Sigmoid colon (tissue), 7 donors: ENCODE data around the gene SREBF2. TPM values are rescaled to one million over a fixed set of nuclear protein-coding genes. Genes with fewer than 3 reads are reported as not detected.

ENCODE experiments used
- DNase-seq: peaks from one replicate; pipeline ENCODE4 v3.0.0-alpha.2; 2019
- H3K27ac ChIP-seq, 4 donors: fragments of 200-600 bp; sonication (generic); one replicate each; pipeline ENCODE4 v1.5.1; 2016 to 2019; ENCODE audit warnings: mild to moderate bottlenecking in 1 of 4
- H3K27me3 ChIP-seq, 3 donors: fragments of 200-600 bp; sonication (generic); one replicate each; pipeline ENCODE4 v1.5.1; 2019; ENCODE audit warnings: mild to moderate bottlenecking in 1 of 3
- H3K36me3 ChIP-seq, 4 donors: fragments of 200-600 bp; sonication (generic); one replicate each; pipeline ENCODE4 v1.5.1; 2016 to 2019
- H3K4me1 ChIP-seq, 4 donors: fragments of 200-600 bp; sonication (generic); one replicate each; pipeline ENCODE4 v1.5.1; 2017 to 2019
- H3K4me3 ChIP-seq, 4 donors: fragments of 200-600 bp; sonication (generic); one replicate each; pipeline ENCODE4 v1.5.1; 2017 to 2019; ENCODE audit warnings: mild to moderate bottlenecking in 2 of 4, moderate library complexity in 1 of 4
- H3K9me3 ChIP-seq, 4 donors: fragments of 200-600 bp in 3 of 4; sonication (generic) in 3 of 4; one replicate each; pipeline versions ENCODE4 v1.5.1 to v1.6.1; 2013 to 2019
- EP300 ChIP-seq, 4 donors: sonication (generic); formaldehyde crosslinking; IDR thresholded peaks; one replicate each; pipeline ENCODE4 v1.6.1; 2017; ENCODE audit warnings: antibody characterized with exemption in 4 of 4
- POLR2A ChIP-seq, 2 donors: fragments of 450-650 bp; IDR thresholded peaks; one replicate each; pipeline ENCODE4 v1.6.1; 2016; ENCODE audit warnings: antibody characterized with exemption in 2 of 2, mild to moderate bottlenecking in 2 of 2, moderate library complexity in 2 of 2
- POLR2AphosphoS5 ChIP-seq, 4 donors: sonication (generic); formaldehyde crosslinking; IDR thresholded peaks; one replicate each; pipeline ENCODE4 v1.6.1; 2017; ENCODE audit warnings: antibody characterized with exemption in 4 of 4
- WGBS, 2 donors: extraction: QIAGEN DNeasy Blood & Tissue Kit; methylation state at CpG; one replicate each; pipeline ENCODE4 v1.1.7; 2013; 5-methylcytosine and 5-hydroxymethylcytosine counted together
- intact Hi-C: fragments of 100-400 bp; cut with DNase I; formaldehyde crosslinking; loops from one replicate; pipeline ENCODE4 v1.15.1; 2023
- polyA plus RNA-seq, 3 donors: library from polyadenylated mRNA; stranded (reverse); fragments of 200-250 nt; gene quantifications; one replicate each; pipeline ENCODE4 v1.2.3, GENCODE V29; 2013
- total RNA-seq, 4 donors: library from RNA; depleted of rRNA; stranded (reverse); fragments of >200 nt; gene quantifications; one replicate each; pipeline ENCODE4 v1.1.0, GENCODE V29; 2016
- TF ChIP-seq, protein P1 (sequence below), 4 experiments: fragments of 450-650 bp in 3 of 4; fragments of 200-600 bp in 1 of 4; IDR thresholded peaks; one replicate each; pipeline ENCODE4 v1.5.1; 2016 to 2019; ENCODE audit warnings: antibody characterized with exemption in 4 of 4, mild to moderate bottlenecking in 3 of 4, moderate library complexity in 2 of 4
- donor health status: healthy with polysubstance abuse.
- donor health status: Bipolar disorder and iron deficiency.
- donor health status: healthy.

Gene SREBF2
- total and polyA plus RNA-seq, 7 donors = 13.8 to 132 (median 25.3) TPM

DNA sequence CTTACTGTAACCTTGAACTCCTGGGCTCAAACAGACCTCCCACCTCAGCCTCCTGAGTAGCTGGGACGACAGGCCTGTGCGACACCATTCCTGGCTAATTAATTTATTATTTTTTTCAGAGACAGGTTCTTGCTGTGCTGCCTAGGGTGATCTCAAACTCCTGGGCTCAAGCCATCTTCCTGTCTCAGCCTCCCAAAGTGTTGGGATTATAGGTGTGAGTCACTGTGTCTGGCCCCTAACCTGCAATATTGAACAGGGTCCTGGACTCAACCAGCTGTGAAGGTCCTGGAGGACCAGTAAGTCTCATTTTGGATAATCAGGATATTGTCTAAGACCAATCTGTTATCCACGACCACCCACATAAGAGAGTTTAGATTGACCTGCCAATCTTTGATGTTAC, 17.2 kb upstream of the SREBF2 start:
- H3K36me3 ChIP-seq = peaks cover 0 to 30% (median 0%) of the 10 kb centered on the region in 4 donors
- intact Hi-C loops = no loop called here
- no peak overlapping the region for H3K4me3 ChIP-seq
- H3K27me3 ChIP-seq = no peaks in the 10 kb centered on the region
- H3K9me3 ChIP-seq = no peaks in the 10 kb centered on the region
- TF ChIP-seq, protein P1, sequence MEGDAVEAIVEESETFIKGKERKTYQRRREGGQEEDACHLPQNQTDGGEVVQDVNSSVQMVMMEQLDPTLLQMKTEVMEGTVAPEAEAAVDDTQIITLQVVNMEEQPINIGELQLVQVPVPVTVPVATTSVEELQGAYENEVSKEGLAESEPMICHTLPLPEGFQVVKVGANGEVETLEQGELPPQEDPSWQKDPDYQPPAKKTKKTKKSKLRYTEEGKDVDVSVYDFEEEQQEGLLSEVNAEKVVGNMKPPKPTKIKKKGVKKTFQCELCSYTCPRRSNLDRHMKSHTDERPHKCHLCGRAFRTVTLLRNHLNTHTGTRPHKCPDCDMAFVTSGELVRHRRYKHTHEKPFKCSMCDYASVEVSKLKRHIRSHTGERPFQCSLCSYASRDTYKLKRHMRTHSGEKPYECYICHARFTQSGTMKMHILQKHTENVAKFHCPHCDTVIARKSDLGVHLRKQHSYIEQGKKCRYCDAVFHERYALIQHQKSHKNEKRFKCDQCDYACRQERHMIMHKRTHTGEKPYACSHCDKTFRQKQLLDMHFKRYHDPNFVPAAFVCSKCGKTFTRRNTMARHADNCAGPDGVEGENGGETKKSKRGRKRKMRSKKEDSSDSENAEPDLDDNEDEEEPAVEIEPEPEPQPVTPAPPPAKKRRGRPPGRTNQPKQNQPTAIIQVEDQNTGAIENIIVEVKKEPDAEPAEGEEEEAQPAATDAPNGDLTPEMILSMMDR (IDR thresholded peaks at IDR 0.05) = no peak
- TF ChIP-seq POLR2A (IDR thresholded peaks at IDR 0.05) (no peak), EP300 (IDR thresholded peaks at IDR 0.05) (no peak), POLR2AphosphoS5 (IDR thresholded peaks at IDR 0.05) (no peak)
- no peak overlapping the region for H3K27ac ChIP-seq
- H3K4me1 ChIP-seq = no peaks in the 10 kb centered on the region
- 93 to 96% methylated on average over 3 of the region's 3 CpGs for WGBS, 2 donors
- DNase-seq = no peak

DNA sequence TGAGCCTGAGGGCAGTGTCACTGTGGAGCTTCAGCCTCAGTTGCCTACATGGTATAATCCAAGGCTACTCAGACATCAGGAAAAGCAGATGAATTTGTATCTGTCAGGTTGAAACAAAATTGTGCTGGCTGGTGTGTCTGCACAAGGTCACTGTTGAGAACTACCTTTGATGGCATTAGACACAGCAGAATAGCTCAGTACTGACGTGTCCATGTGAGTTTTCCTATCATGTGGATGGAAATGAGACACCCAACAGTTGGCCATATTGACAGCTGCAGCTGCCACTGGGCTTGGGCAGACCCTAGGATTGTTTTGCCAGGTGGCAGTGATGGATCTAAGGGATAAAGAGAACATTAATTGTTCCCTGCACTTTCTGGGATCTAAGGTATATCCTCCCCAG, 16.7 kb upstream of the SREBF2 start:
- peaks cover 0 to 26% (median 0%) of the 10 kb centered on the region in 4 donors for H3K36me3 ChIP-seq
- intact Hi-C loops = no loop called here
- 90 to 94% methylated on average over 1 of the region's 1 CpG for WGBS, 2 donors
- H3K4me1 ChIP-seq = no peaks in the 10 kb centered on the region
- TF ChIP-seq POLR2A (IDR thresholded peaks at IDR 0.05) (no peak), EP300 (IDR thresholded peaks at IDR 0.05) (no peak), POLR2AphosphoS5 (IDR thresholded peaks at IDR 0.05) (no peak)
- TF ChIP-seq, protein P1 (IDR thresholded peaks at IDR 0.05) = no peak
- no peaks in the 10 kb centered on the region for H3K9me3 ChIP-seq
- H3K27me3 ChIP-seq = no peaks in the 10 kb centered on the region
- H3K4me3 ChIP-seq = no peak overlapping the region
- no peak overlapping the region for H3K27ac ChIP-seq
- DNase-seq = no peak

DNA sequence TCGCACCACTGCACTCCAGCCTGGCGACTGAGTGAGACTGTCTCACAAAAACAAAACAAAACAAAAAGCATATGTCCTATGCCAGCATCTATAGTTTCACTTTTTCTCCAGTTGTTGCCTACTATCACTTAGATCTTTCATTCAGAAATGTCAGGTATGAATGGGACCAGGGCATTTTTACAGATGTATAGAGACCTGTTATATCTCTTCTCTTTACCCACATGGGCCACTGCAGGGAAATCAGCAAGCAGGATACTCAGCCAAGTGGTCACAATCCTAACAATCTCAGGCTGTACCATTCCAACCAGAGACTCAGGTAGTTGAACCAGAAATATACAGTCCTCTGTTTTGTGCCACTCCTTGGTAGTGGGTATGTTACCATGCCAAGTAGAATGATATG, 16.0 kb upstream of the SREBF2 start:
- H3K4me1 ChIP-seq = no peaks in the 10 kb centered on the region
- intact Hi-C loops = no loop called here
- peaks cover 0 to 20% (median 0%) of the 10 kb centered on the region in 4 donors for H3K36me3 ChIP-seq
- no peak overlapping the region for H3K27ac ChIP-seq
- no peak overlapping the region for H3K4me3 ChIP-seq
- TF ChIP-seq POLR2AphosphoS5 (IDR thresholded peaks at IDR 0.05) (no peak), POLR2A (IDR thresholded peaks at IDR 0.05) (no peak), EP300 (IDR thresholded peaks at IDR 0.05) (no peak)
- TF ChIP-seq, protein P1 (IDR thresholded peaks at IDR 0.05) = no peak
- no peak for DNase-seq
- no peaks in the 10 kb centered on the region for H3K27me3 ChIP-seq
- no peaks in the 10 kb centered on the region for H3K9me3 ChIP-seq
- WGBS, 2 donors = 92% methylated on average over 2 of the region's 2 CpGs

DNA sequence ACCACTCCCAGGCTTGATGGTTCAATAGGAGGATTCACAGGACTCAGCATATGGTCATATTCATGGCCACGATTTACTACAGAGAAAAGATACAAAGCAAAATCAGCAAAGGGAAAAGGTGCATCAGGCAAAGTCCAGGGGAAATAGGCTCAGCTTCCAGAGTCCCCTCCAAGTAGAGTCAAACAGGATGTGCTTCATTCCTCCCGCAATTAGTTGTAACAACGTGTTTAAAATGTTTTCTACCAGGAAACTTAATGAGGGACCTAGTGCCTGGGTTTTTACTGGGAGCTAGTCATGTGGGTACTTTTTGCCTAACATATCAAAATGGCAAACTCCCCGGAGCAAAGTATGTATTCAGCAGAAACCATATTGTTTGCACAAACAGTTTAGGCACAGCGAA, 14.9 kb upstream of the SREBF2 start:
- no peak overlapping the region for H3K27ac ChIP-seq
- H3K27me3 ChIP-seq = no peaks in the 10 kb centered on the region
- no peak overlapping the region for H3K4me3 ChIP-seq
- H3K9me3 ChIP-seq = no peaks in the 10 kb centered on the region
- 81 to 90% methylated on average over 5 of the region's 5 CpGs for WGBS, 2 donors
- intact Hi-C loops = no loop called here
- H3K4me1 ChIP-seq = no peaks in the 10 kb centered on the region
- DNase-seq = no peak
- peaks cover 0 to 14% (median 0%) of the 10 kb centered on the region in 4 donors for H3K36me3 ChIP-seq
- no peak for TF ChIP-seq POLR2AphosphoS5 (IDR thresholded peaks at IDR 0.05)
- TF ChIP-seq POLR2A (IDR thresholded peaks at IDR 0.05) = no peak
- no peak for TF ChIP-seq EP300 (IDR thresholded peaks at IDR 0.05)
- TF ChIP-seq, protein P1 (IDR thresholded peaks at IDR 0.05) = no peak

DNA sequence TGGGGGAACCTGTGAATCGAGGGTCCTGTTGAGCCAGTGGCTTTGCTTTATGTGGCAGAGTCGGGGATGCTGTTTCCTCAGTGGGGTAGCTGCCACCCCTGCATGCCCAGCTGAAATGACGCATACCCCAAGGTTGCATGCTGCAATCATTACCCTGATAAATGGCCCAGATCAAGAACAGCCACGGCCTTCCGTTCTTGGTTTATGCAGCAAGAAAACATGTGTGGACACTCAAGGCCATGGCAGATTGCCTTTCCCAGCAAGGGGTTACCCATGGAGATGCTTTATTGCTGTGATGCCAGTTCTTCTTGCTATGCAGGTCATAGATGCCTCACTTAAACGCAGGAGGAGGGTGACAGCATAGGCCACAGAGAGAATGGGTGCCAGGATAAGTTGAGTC, 14.3 kb upstream of the SREBF2 start:
- Histone ChIP-seq H3K27me3 (no peaks in the 10 kb centered on the region), H3K4me1 (no peaks in the 10 kb centered on the region), H3K4me3 (no peak overlapping the region), H3K36me3 (peaks cover 0 to 9% (median 0%) of the 10 kb centered on the region in 4 donors), H3K9me3 (no peaks in the 10 kb centered on the region), H3K27ac (no peak overlapping the region)
- intact Hi-C loops = no loop called here
- no peak for DNase-seq
- no peak for TF ChIP-seq POLR2A (IDR thresholded peaks at IDR 0.05)
- TF ChIP-seq POLR2AphosphoS5 (IDR thresholded peaks at IDR 0.05) = no peak
- TF ChIP-seq, protein P1 (IDR thresholded peaks at IDR 0.05) = no peak
- TF ChIP-seq EP300 (IDR thresholded peaks at IDR 0.05) = no peak
- 89 to 90% methylated on average over 6 of the region's 6 CpGs for WGBS, 2 donors
